GM19395 (cell line): Measurements from ENCODE around the gene RAD54L2.
"Not testable (repeated sequence)": the region's sequence is repeated elsewhere in the genome, so short reads cannot be mapped to it uniquely, and the experiment has no call there.

ENCODE experiments used
- ATAC-seq: cut with Tn5 transposase; IDR thresholded peaks from one replicate; pipeline ENCODE4 v1.9.1; 2021; ENCODE audit warnings: mild to moderate bottlenecking, moderate library complexity; ENCODE audit not compliant: unreplicated experiment

Gene RAD54L2

GRCh38 chr3:51538459-51539290 is at the start of gene RAD54L2:
RAD54L2 (plus strand) TSS chr3:51538719; CDS start chr3:51590421, 51,702 bp downstream.
- ATAC-seq = peak; percentile 72

GRCh38 chr3:51498876-51499738 is 39.4 kb upstream of the RAD54L2 start:
- peak; percentile 60 for ATAC-seq

GRCh38 chr3:51500632-51501131 is 37.8 kb upstream of the RAD54L2 start:
- no peak for ATAC-seq

- ATAC-seq = no peak
Measured at GRCh38 chr3:51501833-51502561, 36.5 kb upstream of the RAD54L2 start.

GRCh38 chr3:51502562-51502910 is 36.0 kb upstream of the RAD54L2 start:
- ATAC-seq = no peak

GRCh38 chr3:51503007-51503406 is 35.5 kb upstream of the RAD54L2 start:
- no peak for ATAC-seq

- no peak for ATAC-seq
Measured at GRCh38 chr3:51508255-51508654, 30.3 kb upstream of the RAD54L2 start.

GRCh38 chr3:51510996-51511395 is 27.5 kb upstream of the RAD54L2 start:
- no peak for ATAC-seq

- ATAC-seq = no peak
Measured at GRCh38 chr3:51514210-51514609, 24.3 kb upstream of the RAD54L2 start.

- no peak for ATAC-seq
Measured at GRCh38 chr3:51519848-51520247, 18.7 kb upstream of the RAD54L2 start.

- ATAC-seq = not testable (repeated sequence)
Measured at GRCh38 chr3:51520906-51521730, 17.4 kb upstream of the RAD54L2 start.

- ATAC-seq = no peak
Measured at GRCh38 chr3:51522273-51522962, 16.1 kb upstream of the RAD54L2 start.

- ATAC-seq = not testable (repeated sequence)
Measured at GRCh38 chr3:51524874-51525273, 13.6 kb upstream of the RAD54L2 start.

GRCh38 chr3:51530485-51530884 is 8.0 kb upstream of the RAD54L2 start:
- ATAC-seq = no peak

GRCh38 chr3:51535146-51536019 is 3.1 kb upstream of the RAD54L2 start:
- no peak for ATAC-seq

- not testable (repeated sequence) for ATAC-seq
Measured at GRCh38 chr3:51537631-51538030, 888 bp upstream of the RAD54L2 start.

GRCh38 chr3:51538115-51538458 is 432 bp upstream of the RAD54L2 start:
- peak; percentile 3 for ATAC-seq

- peak; percentile 20 for ATAC-seq
Measured at GRCh38 chr3:51539291-51539941, 897 bp downstream of the RAD54L2 start.
